Panc1 (cell line): ENCODE results near the gene NUBP2.

Source experiments
- POLR2AphosphoS5 ChIP-seq: IDR thresholded peaks from 2 replicates; pipeline ENCODE4 v1.6.1; 2012; ENCODE audit warnings: mild to moderate bottlenecking, low read depth, low read length, moderate library complexity
- SIN3A ChIP-seq: IDR thresholded peaks from 2 replicates; pipeline ENCODE4 v1.6.1; 2012; ENCODE audit warnings: low read depth, mild to moderate bottlenecking, low read length, moderate library complexity, borderline replicate concordance; ENCODE audit not compliant: insufficient read depth
- TCF7L2 ChIP-seq: IDR thresholded peaks from 2 replicates; pipeline ENCODE4 v1.6.1; 2011; ENCODE audit warnings: mild to moderate bottlenecking, low read depth, low read length, inconsistent platforms
- TF ChIP-seq, protein P1 (sequence below): fragments of 450-650 bp; IDR thresholded peaks from 2 replicates; pipeline ENCODE4 v1.5.1; 2017; ENCODE audit warnings: mild to moderate bottlenecking
- TF ChIP-seq, protein P2 (sequence below), 2 experiments: IDR thresholded peaks; 2 replicates each; pipeline ENCODE4 v1.6.1; 2011 to 2012; ENCODE audit warnings: low read depth in 2 of 2, control low read depth in 1 of 2, low read length in 1 of 2, mild to moderate bottlenecking in 1 of 2, moderate library complexity in 1 of 2; ENCODE audit not compliant: insufficient read depth in 1 of 2

DNA sequence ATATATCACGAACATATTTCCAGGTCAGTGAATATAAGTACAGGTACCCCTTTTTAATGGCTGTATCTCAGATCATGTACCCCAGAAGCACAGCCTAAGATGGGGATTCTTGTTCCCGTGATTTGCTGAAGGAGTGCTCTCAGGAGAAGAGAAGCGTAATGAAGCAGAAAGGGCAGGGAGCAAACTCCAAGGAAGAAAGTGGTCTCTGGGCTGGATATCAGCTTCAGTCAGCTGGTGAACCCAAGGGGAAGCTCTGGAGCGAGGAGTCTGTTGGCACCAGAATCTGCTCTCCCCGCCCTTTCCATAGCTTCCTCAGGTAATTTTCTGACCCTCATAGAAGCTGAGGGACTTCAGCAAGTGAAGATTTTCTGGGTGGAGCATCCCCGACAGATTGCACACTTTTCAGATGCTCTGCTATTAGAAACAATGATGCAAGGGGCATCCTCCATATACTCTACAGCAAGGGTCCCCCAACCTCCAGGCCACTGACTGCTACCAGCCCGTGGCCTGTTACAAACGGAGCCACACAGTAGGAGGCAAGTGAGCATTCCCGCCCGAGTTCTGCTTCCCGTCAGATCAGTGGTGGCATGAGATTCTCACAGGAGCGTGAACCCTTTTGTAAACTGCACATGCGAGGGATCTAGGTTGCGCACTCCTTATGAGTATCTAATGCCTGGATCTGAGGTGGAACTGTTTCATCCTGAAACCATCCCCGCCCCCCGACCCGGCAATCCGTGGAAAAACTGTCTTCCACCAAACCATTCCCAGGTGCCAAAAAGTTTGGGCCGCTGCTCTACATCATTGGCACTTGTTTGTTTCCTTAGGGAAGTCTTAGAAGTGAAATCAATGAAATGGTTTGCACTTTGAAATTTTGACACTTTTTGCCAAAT lies 48.7 kb downstream of the NUBP2 start:
- TF ChIP-seq, protein P1, sequence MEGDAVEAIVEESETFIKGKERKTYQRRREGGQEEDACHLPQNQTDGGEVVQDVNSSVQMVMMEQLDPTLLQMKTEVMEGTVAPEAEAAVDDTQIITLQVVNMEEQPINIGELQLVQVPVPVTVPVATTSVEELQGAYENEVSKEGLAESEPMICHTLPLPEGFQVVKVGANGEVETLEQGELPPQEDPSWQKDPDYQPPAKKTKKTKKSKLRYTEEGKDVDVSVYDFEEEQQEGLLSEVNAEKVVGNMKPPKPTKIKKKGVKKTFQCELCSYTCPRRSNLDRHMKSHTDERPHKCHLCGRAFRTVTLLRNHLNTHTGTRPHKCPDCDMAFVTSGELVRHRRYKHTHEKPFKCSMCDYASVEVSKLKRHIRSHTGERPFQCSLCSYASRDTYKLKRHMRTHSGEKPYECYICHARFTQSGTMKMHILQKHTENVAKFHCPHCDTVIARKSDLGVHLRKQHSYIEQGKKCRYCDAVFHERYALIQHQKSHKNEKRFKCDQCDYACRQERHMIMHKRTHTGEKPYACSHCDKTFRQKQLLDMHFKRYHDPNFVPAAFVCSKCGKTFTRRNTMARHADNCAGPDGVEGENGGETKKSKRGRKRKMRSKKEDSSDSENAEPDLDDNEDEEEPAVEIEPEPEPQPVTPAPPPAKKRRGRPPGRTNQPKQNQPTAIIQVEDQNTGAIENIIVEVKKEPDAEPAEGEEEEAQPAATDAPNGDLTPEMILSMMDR = no peak
- TF ChIP-seq, protein P2, sequence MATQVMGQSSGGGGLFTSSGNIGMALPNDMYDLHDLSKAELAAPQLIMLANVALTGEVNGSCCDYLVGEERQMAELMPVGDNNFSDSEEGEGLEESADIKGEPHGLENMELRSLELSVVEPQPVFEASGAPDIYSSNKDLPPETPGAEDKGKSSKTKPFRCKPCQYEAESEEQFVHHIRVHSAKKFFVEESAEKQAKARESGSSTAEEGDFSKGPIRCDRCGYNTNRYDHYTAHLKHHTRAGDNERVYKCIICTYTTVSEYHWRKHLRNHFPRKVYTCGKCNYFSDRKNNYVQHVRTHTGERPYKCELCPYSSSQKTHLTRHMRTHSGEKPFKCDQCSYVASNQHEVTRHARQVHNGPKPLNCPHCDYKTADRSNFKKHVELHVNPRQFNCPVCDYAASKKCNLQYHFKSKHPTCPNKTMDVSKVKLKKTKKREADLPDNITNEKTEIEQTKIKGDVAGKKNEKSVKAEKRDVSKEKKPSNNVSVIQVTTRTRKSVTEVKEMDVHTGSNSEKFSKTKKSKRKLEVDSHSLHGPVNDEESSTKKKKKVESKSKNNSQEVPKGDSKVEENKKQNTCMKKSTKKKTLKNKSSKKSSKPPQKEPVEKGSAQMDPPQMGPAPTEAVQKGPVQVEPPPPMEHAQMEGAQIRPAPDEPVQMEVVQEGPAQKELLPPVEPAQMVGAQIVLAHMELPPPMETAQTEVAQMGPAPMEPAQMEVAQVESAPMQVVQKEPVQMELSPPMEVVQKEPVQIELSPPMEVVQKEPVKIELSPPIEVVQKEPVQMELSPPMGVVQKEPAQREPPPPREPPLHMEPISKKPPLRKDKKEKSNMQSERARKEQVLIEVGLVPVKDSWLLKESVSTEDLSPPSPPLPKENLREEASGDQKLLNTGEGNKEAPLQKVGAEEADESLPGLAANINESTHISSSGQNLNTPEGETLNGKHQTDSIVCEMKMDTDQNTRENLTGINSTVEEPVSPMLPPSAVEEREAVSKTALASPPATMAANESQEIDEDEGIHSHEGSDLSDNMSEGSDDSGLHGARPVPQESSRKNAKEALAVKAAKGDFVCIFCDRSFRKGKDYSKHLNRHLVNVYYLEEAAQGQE (IDR thresholded peaks at IDR 0.05; ENCODE audit: insufficient read depth in 1 of 2, low read depth in 2 of 2, low read length in 1 of 2) = no peak
- TF ChIP-seq SIN3A (no peak), TCF7L2 (no peak), POLR2AphosphoS5 (no peak)
